Urinary bladder (tissue), 4 donors: ENCODE results near the gene PRUNE2. TPM values are rescaled to one million over a fixed set of nuclear protein-coding genes. Genes with fewer than 3 reads are reported as not detected.

ENCODE experiments used
- DNase-seq: peaks from one replicate; pipeline ENCODE4 v3.0.0-alpha.2; 2015; ENCODE audit errors: extremely low spot score
- H3K27ac ChIP-seq: one replicate; pipeline ENCODE4 v1.5.1; 2013; ENCODE audit warnings: low read depth, mild to moderate bottlenecking, moderate library complexity
- H3K36me3 ChIP-seq: one replicate; pipeline ENCODE4 v1.6.1; 2013; ENCODE audit warnings: mild to moderate bottlenecking, moderate library complexity; ENCODE audit not compliant: insufficient read depth
- H3K4me1 ChIP-seq: one replicate; pipeline ENCODE4 v1.6.1; 2013; ENCODE audit warnings: mild to moderate bottlenecking, moderate library complexity; ENCODE audit not compliant: insufficient read depth
- H3K4me3 ChIP-seq: one replicate; pipeline ENCODE4 v1.5.1; 2013; ENCODE audit warnings: low read depth, low read length
- WGBS: extraction: QIAGEN DNeasy Blood & Tissue Kit; methylation state at CpG from one replicate; pipeline ENCODE4 v1.1.7; 2013; 5-methylcytosine and 5-hydroxymethylcytosine counted together
- polyA plus RNA-seq: library from polyadenylated mRNA; stranded (reverse); fragments of 200-250 nt; gene quantifications from one replicate; pipeline ENCODE4 v1.2.3, GENCODE V29; 2013
- total RNA-seq: library from RNA; depleted of rRNA; stranded (reverse); fragments of >200 nt; gene quantifications from one replicate; pipeline ENCODE4 v1.2.3, GENCODE V29; 2014
- donor health status: healthy with polysubstance abuse.
- donor health status: healthy.

PRUNE2 gene
- total and polyA plus RNA-seq, 2 donors: 83.9 to 181 TPM

- H3K4me3 ChIP-seq: no peak overlapping the region
- H3K4me1 ChIP-seq: no peaks in the 10 kb centered on the region
- DNase-seq: no peak
- no peak overlapping the region for H3K27ac ChIP-seq
- no peaks in the 10 kb centered on the region for H3K36me3 ChIP-seq
- WGBS: 57% methylated on average over 4 of the region's 4 CpGs
Measured at GRCh38 chr9:76916231-76916630, 10.3 kb upstream of the PRUNE2 start.

GRCh38 chr9:76913467-76913866 is 7.6 kb upstream of the PRUNE2 start:
- DNase-seq: no peak
- Histone ChIP-seq H3K4me1 (no peaks in the 10 kb centered on the region), H3K36me3 (no peaks in the 10 kb centered on the region), H3K4me3 (no peak overlapping the region), H3K27ac (no peak overlapping the region)
- WGBS: 74% methylated on average over 2 of the region's 2 CpGs

DNA sequence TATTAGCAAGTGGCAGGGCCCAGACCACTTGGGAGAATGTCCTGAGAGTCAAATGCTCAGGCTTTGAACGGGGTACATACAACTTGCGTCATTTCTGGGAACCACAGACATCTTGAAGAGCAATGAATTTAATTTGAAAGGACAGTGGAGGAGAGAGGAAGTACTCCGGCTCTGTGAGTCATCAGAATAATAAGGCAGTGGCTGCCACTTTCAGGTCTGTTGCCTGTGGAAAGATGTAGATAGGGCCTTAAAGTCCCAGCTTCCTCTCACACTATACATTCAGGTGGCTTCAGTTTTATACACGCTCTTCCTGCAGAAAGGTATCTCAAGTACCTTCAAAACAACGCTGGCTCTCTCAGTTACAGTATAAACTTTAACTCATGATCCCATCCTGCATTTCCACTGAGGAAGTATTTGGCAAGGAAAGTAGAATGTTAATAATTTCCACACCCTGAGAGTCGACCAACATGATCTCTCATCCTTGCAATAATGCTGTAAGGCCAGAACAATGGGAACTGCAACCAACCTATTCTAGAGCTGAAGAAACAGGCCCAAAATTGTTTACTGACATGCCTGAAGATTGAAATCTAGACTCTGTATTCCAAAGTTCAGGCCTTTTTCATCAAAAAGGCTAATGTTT is 6.8 kb upstream of the PRUNE2 start:
- H3K36me3 ChIP-seq: no peaks in the 10 kb centered on the region
- H3K4me1 ChIP-seq: no peaks in the 10 kb centered on the region
- DNase-seq: no peak
- WGBS: 59% methylated on average over 6 of the region's 6 CpGs
- H3K4me3 ChIP-seq: no peak overlapping the region
- no peak overlapping the region for H3K27ac ChIP-seq

- H3K4me3 ChIP-seq: no peak overlapping the region
- H3K27ac ChIP-seq: no peak overlapping the region
- WGBS: 89% methylated on average over 1 of the region's 1 CpG
- H3K4me1 ChIP-seq: no peaks in the 10 kb centered on the region
- no peak for DNase-seq
- H3K36me3 ChIP-seq: no peaks in the 10 kb centered on the region
Measured at GRCh38 chr9:76911971-76912370, 6.1 kb upstream of the PRUNE2 start.

DNA sequence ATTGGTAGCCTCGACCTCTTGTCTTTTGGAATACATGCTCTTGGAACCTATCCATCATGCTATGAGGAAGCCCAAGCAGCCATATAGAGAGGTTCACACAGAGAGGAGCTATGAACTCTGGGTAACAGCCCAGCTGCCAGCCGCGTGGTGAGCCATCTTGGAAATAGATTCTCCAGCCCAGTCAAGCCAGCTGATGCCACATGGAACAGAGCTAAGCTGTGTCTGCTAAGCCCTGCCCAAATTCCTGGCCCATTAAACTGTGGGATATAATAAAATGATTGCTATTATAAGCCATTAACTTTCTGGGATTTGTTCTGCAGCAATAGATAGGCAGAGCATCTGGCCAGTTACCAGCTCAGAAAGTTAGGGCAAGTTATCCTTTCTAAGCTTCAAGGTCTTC is 4.9 kb upstream of the PRUNE2 start:
- 83% methylated on average over 3 of the region's 3 CpGs for WGBS
- DNase-seq: no peak
- Histone ChIP-seq H3K27ac (no peak overlapping the region), H3K36me3 (no peaks in the 10 kb centered on the region), H3K4me3 (no peak overlapping the region), H3K4me1 (no peaks in the 10 kb centered on the region)

- Histone ChIP-seq H3K27ac (no peak overlapping the region), H3K4me1 (no peaks in the 10 kb centered on the region), H3K36me3 (no peaks in the 10 kb centered on the region), H3K4me3 (no peak overlapping the region)
- 7% methylated on average over 5 of the region's 5 CpGs for WGBS
- DNase-seq: no peak
Measured at GRCh38 chr9:76906647-76906975, 697 bp upstream of the PRUNE2 start.

- no peaks in the 10 kb centered on the region for H3K36me3 ChIP-seq
- no peaks in the 10 kb centered on the region for H3K4me1 ChIP-seq
- 31% methylated on average over 8 of the region's 8 CpGs for WGBS
- no peak for DNase-seq
- no peak overlapping the region for H3K27ac ChIP-seq
- H3K4me3 ChIP-seq: peak overlapping the region; percentile 41
Measured at GRCh38 chr9:76904661-76905457, 1.1 kb downstream of the PRUNE2 start.

DNA sequence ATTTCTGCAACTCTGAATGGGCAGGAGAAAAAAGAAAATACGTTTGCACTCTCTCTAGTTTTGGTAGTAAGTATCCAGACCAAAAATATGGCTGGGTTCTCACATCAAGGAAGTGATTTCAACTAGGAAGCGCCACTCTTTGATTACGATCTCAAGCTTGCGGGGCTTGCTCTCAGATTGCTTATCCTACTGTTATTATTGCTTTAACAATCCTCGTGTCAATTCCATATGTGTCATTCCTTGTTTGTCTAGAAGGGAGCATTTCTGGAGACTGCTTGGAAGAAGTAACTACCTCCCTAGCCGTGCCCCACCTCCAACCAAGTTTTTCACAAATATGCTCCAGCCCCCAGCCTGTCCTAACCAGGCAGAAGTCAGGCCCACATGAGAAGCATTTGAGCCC is 3.5 kb downstream of the PRUNE2 start:
- DNase-seq: no peak
- 44% methylated on average over 6 of the region's 6 CpGs for WGBS
- Histone ChIP-seq H3K36me3 (no peaks in the 10 kb centered on the region), H3K27ac (no peak overlapping the region), H3K4me1 (no peaks in the 10 kb centered on the region), H3K4me3 (no peak overlapping the region)

- H3K4me1 ChIP-seq: no peaks in the 10 kb centered on the region
- no peak overlapping the region for H3K4me3 ChIP-seq
- DNase-seq: no peak
- 65% methylated on average over 2 of the region's 2 CpGs for WGBS
- no peak overlapping the region for H3K27ac ChIP-seq
- H3K36me3 ChIP-seq: no peaks in the 10 kb centered on the region
Measured at GRCh38 chr9:76901801-76902200, 4.1 kb downstream of the PRUNE2 start.

- no peak overlapping the region for H3K27ac ChIP-seq
- DNase-seq: no peak
- whole genome bisulfite sequencing: 42% methylated on average over 3 of the region's 3 CpGs
- no peak overlapping the region for H3K4me3 ChIP-seq
- H3K4me1 ChIP-seq: no peaks in the 10 kb centered on the region
- H3K36me3 ChIP-seq: no peaks in the 10 kb centered on the region
Measured at GRCh38 chr9:76900884-76901440, 5.0 kb downstream of the PRUNE2 start.

DNA sequence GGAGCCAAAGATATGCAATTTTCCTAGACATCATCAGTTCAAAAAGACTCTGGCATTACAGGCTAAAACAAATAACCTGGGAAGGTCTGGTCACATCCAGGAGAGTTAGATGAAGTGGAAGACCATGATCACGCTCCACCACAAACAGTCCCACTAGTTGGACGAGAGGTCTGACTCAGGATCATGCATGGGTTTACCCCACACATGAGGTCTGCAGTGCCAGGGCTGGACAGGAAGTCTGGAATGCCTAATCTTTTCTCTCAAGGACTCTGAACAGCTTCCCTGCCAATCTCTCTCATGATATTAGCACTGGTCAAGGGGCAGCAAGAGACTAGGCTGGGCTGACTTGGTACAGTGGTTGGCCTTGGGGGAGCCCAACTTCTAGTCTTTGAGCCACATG is 7.1 kb downstream of the PRUNE2 start:
- H3K4me3 ChIP-seq: no peak overlapping the region
- H3K36me3 ChIP-seq: no peaks in the 10 kb centered on the region
- 49% methylated on average over 2 of the region's 2 CpGs for WGBS
- no peaks in the 10 kb centered on the region for H3K4me1 ChIP-seq
- no peak for DNase-seq
- no peak overlapping the region for H3K27ac ChIP-seq

DNA sequence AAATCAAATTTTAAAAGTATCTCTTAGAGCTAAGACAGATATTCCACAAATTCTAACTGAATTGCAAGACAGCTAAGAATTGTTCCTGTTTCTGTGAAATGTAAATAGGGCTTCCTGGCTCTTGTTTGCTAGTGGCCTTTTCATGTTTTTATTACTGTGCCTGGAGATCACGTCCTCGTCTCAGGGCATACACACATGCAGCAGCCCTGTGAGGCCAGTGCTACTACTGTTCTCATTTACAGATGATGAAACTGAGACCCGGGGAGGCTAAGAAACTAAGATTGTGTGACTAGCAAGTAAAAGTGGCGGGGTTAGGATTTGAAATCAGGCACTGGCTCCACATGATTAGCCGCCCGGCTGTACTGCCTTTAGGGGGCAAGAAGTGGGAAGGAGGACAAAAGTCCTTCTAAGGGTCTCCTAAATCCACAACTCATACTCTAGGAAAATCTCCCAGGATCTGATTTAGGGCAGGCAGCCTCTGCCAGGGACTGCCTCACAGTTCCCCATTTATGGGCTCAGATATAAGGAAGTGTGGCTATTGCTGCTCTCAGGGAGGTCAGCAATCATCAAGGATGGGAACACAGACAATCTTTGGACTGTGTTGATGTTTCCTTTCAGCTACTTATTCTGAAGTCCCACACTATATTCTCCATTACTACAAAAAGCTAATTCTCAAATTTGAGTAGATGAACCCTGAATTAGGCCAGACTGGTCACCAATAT is 7.9 kb downstream of the PRUNE2 start:
- Histone ChIP-seq H3K27ac (no peak overlapping the region), H3K36me3 (no peaks in the 10 kb centered on the region), H3K4me3 (no peak overlapping the region), H3K4me1 (no peaks in the 10 kb centered on the region)
- WGBS: 41% methylated on average over 6 of the region's 6 CpGs
- no peak for DNase-seq

DNA sequence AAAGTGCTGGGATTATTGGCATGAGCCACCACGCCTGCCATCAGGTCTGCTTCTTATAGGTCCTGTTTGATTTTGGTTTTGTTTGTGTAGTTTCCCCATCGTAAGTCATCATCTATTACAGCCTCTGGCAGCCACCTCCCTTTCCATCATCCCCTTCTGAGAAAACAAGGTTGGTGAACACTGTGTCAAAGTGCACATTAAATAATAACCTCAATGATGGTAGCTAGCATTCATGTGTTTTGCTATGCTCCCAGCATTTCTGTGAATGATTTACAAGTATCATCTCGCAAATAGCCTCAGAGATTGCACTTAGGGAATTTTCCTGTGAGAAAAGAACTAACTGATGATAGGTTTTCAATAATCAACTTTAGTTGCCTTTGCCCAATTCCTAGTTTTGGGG is 9.9 kb downstream of the PRUNE2 start:
- Histone ChIP-seq H3K27ac (no peak overlapping the region), H3K4me3 (no peak overlapping the region), H3K36me3 (no peaks in the 10 kb centered on the region), H3K4me1 (no peaks in the 10 kb centered on the region)
- 86% methylated on average over 3 of the region's 3 CpGs for WGBS
- DNase-seq: no peak

- Histone ChIP-seq H3K36me3 (no peaks in the 10 kb centered on the region), H3K4me3 (no peak overlapping the region), H3K27ac (no peak overlapping the region), H3K4me1 (no peaks in the 10 kb centered on the region)
- WGBS: 72% methylated on average over 6 of the region's 6 CpGs
- no peak for DNase-seq
Measured at GRCh38 chr9:76895186-76895585, 10.7 kb downstream of the PRUNE2 start.
